ENCODE data around the gene SMO. TPM values are rescaled to one million over a fixed set of nuclear protein-coding genes. Genes with fewer than 3 reads are reported as not detected.

The SMO gene
- total and polyA plus RNA-seq, 7 donors, result 0.60 to 18.6 (median 6.8) TPM

DNA sequence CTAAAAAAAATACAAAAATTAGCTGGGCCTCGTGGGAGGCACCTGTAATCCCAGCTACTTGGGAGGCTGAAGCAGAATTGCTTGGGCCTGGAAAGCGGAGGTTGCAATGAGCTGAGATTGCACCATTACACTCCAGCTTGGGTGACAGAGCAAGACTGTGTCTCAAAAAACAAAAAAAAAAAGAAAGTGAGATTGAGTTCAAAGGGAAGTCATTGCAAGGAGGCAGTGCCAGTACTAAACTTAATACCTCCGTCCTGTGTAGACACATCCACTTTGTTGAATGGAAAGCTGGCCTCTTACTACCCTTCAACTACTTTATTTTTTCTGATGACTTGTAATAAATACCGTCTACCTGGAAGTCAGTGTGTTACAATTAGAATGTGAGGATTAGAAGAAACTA is 67.4 kb downstream of the SMO start:
- TF ChIP-seq POLR2A (IDR thresholded peaks at IDR 0.05), result no peak
- no peak for TF ChIP-seq EP300 (IDR thresholded peaks at IDR 0.05)
- no peak for TF ChIP-seq POLR2AphosphoS5 (IDR thresholded peaks at IDR 0.05)
- TF ChIP-seq, protein P1, sequence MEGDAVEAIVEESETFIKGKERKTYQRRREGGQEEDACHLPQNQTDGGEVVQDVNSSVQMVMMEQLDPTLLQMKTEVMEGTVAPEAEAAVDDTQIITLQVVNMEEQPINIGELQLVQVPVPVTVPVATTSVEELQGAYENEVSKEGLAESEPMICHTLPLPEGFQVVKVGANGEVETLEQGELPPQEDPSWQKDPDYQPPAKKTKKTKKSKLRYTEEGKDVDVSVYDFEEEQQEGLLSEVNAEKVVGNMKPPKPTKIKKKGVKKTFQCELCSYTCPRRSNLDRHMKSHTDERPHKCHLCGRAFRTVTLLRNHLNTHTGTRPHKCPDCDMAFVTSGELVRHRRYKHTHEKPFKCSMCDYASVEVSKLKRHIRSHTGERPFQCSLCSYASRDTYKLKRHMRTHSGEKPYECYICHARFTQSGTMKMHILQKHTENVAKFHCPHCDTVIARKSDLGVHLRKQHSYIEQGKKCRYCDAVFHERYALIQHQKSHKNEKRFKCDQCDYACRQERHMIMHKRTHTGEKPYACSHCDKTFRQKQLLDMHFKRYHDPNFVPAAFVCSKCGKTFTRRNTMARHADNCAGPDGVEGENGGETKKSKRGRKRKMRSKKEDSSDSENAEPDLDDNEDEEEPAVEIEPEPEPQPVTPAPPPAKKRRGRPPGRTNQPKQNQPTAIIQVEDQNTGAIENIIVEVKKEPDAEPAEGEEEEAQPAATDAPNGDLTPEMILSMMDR (IDR thresholded peaks at IDR 0.05), result no peak
- Histone ChIP-seq H3K36me3 (no peaks in the 10 kb centered on the region), H3K4me3 (no peak overlapping the region), H3K27me3 (no peaks in the 10 kb centered on the region), H3K4me1 (no peaks in the 10 kb centered on the region), H3K27ac (no peak overlapping the region), H3K9me3 (no peaks in the 10 kb centered on the region)
- DNase-seq, result no peak
- intact Hi-C loops (cut with DNase I), result no loop called here
- WGBS, 2 donors, result 92 to 95% methylated on average over 4 of the region's 4 CpGs

DNA sequence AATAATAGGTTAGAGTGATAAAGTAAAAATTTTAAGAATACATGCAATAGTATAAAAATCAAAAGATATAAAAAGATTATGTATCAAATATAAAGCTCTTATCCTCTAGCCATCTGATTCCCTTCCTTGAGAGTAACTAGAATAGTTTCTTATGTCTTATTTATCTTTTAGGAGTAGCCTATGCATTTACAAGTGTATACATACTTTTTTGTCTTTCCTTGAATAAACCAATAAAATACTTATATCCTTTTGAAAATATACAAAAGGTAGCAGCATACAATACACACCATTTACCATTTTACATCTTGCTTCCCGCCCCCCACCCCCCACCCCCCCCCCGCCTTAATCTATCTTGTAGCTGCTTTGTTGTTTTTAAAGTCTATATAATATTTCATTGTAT is 67.8 kb downstream of the SMO start:
- Histone ChIP-seq H3K9me3 (no peaks in the 10 kb centered on the region), H3K36me3 (no peaks in the 10 kb centered on the region), H3K4me1 (no peaks in the 10 kb centered on the region), H3K27me3 (no peaks in the 10 kb centered on the region), H3K4me3 (no peak overlapping the region), H3K27ac (no peak overlapping the region)
- intact Hi-C loops (cut with DNase I), result no loop called here
- 70 to 85% methylated on average over 2 of the region's 2 CpGs for WGBS, 2 donors
- no peak for DNase-seq
- TF ChIP-seq EP300 (IDR thresholded peaks at IDR 0.05) (no peak), POLR2A (IDR thresholded peaks at IDR 0.05) (no peak), POLR2AphosphoS5 (IDR thresholded peaks at IDR 0.05) (no peak)
- TF ChIP-seq, protein P1 (IDR thresholded peaks at IDR 0.05), result no peak

DNA sequence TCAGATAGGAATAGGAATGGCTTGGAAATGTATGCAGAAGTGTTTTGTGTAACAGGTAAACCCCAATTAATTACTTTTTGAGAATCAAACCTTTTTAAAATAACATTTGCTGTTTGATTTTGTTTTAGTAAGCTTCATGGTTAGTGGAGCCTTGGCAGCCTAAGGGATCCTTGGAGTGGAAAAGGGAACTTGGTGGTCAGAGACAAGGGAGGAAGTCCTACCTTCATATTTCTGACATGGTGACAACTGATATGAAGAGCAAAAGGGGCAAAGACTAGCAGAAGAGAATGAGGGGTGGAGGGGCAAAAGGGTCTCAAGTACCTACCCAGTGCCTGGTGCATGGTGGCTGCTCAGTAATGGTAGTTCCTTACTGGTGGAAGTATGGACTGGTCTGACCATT is 68.7 kb downstream of the SMO start:
- Histone ChIP-seq H3K27me3 (no peaks in the 10 kb centered on the region), H3K27ac (no peak overlapping the region), H3K4me1 (no peaks in the 10 kb centered on the region), H3K4me3 (no peak overlapping the region), H3K36me3 (no peaks in the 10 kb centered on the region), H3K9me3 (no peaks in the 10 kb centered on the region)
- intact Hi-C loops (cut with DNase I), result no loop called here
- TF ChIP-seq EP300 (IDR thresholded peaks at IDR 0.05) (no peak), POLR2AphosphoS5 (IDR thresholded peaks at IDR 0.05) (no peak), POLR2A (IDR thresholded peaks at IDR 0.05) (no peak)
- TF ChIP-seq, protein P1 (IDR thresholded peaks at IDR 0.05), result no peak
- DNase-seq, result no peak

DNA sequence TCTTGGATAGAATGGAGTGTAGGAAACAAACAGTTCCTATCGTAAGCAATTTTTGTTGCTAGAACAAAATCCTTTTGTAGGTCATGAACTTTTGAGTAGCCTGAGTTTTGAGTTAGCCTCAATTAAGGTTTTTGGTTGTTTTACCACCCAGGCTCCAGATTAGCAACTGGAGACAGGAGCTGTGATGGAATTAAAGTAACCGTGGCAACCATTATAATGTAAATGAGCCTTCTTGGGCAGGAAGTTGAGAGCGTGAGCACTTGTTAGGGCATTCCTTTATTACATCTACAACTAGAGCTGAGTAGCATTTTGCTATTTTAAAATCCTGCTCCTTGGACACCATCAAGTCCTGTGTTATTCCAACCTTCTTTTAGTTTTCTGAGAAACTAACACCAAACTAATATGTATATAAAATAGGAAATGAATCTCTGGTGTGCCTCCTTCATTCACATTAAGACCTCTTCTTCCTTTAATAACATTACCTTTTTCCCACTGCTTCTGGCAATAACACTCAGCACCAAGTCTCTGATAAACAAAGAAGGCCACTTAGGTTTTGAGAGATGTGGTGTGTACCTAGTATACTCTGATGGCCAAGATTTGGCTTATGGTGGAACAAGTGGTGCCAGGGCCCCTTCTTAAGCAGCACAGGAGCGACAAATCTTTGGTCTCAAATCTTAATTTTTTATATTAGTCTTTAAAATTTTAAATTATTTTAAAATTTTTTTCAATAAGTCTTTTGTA is 70.4 kb downstream of the SMO start:
- no peaks in the 10 kb centered on the region for H3K9me3 ChIP-seq
- no peak for DNase-seq
- intact Hi-C loops (cut with DNase I), result no loop called here
- H3K27ac ChIP-seq, result no peak overlapping the region
- no peaks in the 10 kb centered on the region for H3K4me1 ChIP-seq
- no peaks in the 10 kb centered on the region for H3K27me3 ChIP-seq
- H3K4me3 ChIP-seq, result no peak overlapping the region
- no peak for TF ChIP-seq POLR2AphosphoS5 (IDR thresholded peaks at IDR 0.05)
- TF ChIP-seq POLR2A (IDR thresholded peaks at IDR 0.05), result no peak
- TF ChIP-seq EP300 (IDR thresholded peaks at IDR 0.05), result no peak
- WGBS, 2 donors, result 81 to 88% methylated on average over 4 of the region's 4 CpGs
- H3K36me3 ChIP-seq, result no peaks in the 10 kb centered on the region

DNA sequence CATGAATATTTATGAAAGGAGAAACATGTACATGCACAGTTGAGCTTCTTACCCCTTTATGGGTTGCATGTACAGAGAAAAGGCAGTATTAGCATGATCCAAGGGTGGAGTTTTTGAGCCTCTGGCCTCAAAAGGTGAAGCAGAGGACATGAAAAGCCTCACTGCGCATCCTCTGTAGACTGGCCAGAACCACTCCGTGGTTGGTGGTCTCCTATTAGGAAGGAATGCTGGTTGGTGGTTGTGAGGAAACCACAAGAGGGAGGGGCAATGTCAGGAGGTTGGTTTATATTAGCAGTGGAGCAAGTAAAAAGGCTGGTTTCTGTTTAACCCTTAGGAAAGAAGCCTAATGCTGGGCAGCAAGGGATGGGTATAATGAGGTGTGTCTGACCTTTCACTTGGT is 73.9 kb downstream of the SMO start:
- no peak for DNase-seq
- H3K4me1 ChIP-seq, result no peaks in the 10 kb centered on the region
- WGBS, 2 donors, result 54 to 80% methylated on average over 2 of the region's 2 CpGs
- TF ChIP-seq POLR2A (IDR thresholded peaks at IDR 0.05) (no peak), POLR2AphosphoS5 (IDR thresholded peaks at IDR 0.05) (no peak), EP300 (IDR thresholded peaks at IDR 0.05) (no peak)
- TF ChIP-seq, protein P1 (IDR thresholded peaks at IDR 0.05), result no peak
- intact Hi-C loops (cut with DNase I), result no loop called here
- H3K4me3 ChIP-seq, result no peak overlapping the region
- no peaks in the 10 kb centered on the region for H3K27me3 ChIP-seq
- H3K36me3 ChIP-seq, result no peaks in the 10 kb centered on the region
- H3K9me3 ChIP-seq, result no peaks in the 10 kb centered on the region
- no peak overlapping the region for H3K27ac ChIP-seq

Small RNAs within 50 kb of the gene (small RNA-seq; reads per million reads assigned to genes)
- 0 to 0.18 (median 0) reads per million in 3 donors for gene RNY1P11

Other genes starting within 250 kb of the SMO start
- gene TNPO3, start 133.5 kb upstream of the SMO start, total RNA-seq, result 10 to 100 TPM; 35.2 to 40.5 (median 35.9) TPM
- 10 to 100 TPM; 13.2 to 23.8 (median 16.0) TPM for gene TNPO3, start 133.5 kb upstream of the SMO start, polyA plus RNA-seq
- 1 to 10 TPM; 3.0 to 7.5 (median 5.7) TPM for gene TSPAN33, start 43.9 kb upstream of the SMO start, total RNA-seq
- gene TSPAN33, start 43.9 kb upstream of the SMO start, polyA plus RNA-seq, result 10 to 100 TPM in 1 of 3 donors, 1 to 10 TPM in 2; 5.8 to 19.6 (median 9.6) TPM
- 10 to 100 TPM; 12.5 to 16.8 (median 14.7) TPM for gene AHCYL2, start 36.4 kb downstream of the SMO start, total RNA-seq
- gene AHCYL2, start 36.4 kb downstream of the SMO start, polyA plus RNA-seq, result 100 to 1,000 TPM in 2 of 3 donors, 10 to 100 TPM in 1; 80.8 to 219 (median 174) TPM
- gene STRIP2, start 245.8 kb downstream of the SMO start, total RNA-seq, result 1 to 10 TPM in 2 of 4 donors, under 1 TPM in 2; 0.49 to 4.4 (median 0.90) TPM
- 1 to 10 TPM in 1 of 3 donors, under 1 TPM in 1, not detected in 1; 0.92 to 1.7 TPM for gene STRIP2, start 245.8 kb downstream of the SMO start, polyA plus RNA-seq